ENCODE measurements around the gene UBASH3B.

UBASH3B gene

DNA sequence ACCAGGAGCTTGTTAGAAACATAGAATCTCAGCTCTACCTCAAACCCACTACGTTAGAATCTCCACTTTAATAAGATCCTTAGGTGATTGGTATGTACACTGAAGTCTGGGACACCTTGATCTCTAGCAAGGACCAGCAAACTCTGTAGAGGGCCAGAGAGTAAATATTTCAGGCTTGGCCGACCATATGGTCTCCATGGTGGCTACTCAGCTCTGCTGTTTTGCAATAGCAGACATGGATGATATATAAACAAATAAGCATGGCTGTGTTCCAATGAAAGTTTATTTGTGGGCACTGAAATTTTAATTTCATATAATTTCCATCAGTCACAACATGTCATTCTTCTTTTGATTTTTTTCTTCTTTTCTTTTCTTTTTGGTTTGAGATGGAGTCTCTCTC is 23.9 kb downstream of the UBASH3B start:
- DNase-seq (ENCODE audit: low read depth), result no peak

DNA sequence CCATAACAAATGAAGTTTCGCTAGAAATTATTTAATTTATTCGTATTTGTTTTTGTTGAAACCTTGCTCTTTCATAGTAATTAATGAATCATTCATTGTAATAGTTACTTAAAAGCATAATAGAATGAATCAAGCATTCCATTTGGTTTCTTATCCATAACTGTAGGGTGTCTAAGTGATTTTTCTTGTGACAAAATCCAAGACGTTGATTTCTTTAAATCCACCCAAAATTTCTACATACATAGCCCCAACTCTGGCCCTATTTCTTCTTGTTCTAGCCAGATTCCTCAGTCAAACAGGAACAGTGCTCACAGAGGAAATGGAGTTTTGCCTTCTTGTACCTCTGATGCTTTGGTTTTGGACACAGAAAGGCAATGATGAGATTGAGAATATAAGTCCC is 25.5 kb downstream of the UBASH3B start:
- DNase-seq (ENCODE audit: low read depth), result no peak

DNA sequence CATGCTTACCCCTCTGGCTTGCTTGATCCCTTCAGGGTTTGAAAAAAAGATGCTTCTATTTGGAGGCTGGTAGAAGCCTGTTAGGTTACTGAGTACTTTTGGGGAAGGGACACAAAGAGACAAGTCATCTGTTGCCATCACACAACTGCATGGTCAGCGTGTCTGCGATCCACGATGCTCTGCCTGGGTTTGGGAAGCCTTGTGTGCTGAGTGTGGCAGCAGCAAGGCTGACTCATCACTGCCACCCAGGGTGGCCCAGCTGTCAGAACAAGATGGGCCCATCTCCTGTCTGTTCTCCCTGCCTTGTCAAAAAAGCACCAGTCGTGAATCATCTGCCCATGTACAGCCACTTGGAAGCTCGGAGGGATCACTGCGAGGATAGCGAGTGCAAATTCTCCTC is 26.2 kb downstream of the UBASH3B start:
- no peak for DNase-seq (ENCODE audit: low read depth)

DNA sequence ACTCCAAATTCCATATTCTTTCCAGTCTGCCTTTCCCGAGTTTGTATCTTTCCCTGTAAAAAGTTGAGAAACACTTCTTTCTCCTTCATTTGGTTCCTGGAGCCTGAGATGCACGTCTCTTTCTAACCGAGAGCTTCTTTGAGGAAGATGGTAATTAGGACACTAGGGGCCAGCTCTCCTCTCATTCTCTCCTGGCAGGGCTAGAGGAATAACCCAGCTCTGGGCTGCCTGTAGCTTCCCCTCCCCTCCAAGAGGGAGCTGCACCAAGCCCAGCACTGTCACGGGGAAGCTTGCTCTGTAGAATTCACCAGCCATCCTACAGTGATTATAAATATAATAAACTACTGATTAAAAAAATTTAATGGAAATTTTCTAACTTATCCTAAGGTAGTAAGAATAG is 26.9 kb downstream of the UBASH3B start:
- DNase-seq (ENCODE audit: low read depth), result no peak

DNA sequence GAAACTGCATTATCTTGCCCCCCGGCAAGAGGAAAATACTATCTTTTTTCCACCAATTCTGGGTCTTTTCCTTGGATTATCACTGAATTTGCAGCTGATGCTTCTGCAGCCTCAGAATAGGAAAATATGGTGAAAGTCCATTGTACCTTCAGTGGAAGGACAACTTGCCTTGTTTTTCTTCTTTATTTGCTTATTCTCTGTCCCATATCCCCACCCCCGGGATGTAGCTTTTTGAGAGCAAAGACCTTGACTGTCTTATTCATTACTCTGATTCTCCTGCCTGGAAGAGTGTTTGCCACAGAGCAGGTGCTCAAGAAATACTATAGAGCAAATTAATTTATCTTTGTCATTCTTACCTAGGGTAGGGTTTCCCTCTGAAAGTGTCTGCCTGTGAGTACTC is 29.5 kb downstream of the UBASH3B start:
- DNase-seq (ENCODE audit: low read depth), result no peak

DNA sequence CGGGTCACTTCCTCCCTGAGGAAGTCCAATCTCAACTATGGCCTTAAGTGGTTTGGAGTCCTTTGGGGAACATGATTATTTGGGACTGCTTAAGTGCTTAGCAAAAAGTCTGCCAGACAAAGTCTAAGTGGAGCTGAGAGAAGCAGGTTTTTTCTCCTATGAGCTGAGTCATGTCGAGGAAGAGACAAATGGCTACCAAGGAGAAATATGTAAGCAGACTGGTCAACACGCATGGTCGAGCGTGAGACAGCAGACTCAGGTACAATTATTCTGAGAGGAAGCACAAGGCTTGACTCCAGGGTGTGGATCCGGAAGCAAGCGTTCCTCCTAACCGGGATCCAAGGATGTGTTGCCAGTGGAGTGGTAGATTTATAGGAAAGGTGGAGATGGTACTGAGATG is 30.6 kb downstream of the UBASH3B start:
- no peak for DNase-seq (ENCODE audit: low read depth)

DNA sequence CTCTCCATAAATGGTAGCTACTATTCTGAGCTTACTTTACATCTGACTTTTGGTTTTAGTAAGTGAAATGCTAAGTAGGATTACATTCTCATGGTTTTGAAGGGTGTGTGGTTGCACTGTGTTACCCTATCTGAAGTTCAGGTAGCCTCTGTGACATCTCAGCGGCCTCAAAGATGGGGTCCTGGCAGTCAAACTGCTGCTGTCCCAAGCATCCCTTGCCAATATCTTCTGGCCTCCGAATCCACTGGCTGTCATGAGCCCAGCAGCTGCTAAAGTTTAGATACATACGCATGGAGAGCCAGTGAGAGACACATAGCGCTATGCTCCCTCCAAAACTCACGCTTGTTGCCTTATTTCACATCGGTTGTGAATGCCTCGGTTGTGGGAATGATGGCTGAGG is 34.9 kb downstream of the UBASH3B start:
- DNase-seq (ENCODE audit: low read depth), result no peak

DNA sequence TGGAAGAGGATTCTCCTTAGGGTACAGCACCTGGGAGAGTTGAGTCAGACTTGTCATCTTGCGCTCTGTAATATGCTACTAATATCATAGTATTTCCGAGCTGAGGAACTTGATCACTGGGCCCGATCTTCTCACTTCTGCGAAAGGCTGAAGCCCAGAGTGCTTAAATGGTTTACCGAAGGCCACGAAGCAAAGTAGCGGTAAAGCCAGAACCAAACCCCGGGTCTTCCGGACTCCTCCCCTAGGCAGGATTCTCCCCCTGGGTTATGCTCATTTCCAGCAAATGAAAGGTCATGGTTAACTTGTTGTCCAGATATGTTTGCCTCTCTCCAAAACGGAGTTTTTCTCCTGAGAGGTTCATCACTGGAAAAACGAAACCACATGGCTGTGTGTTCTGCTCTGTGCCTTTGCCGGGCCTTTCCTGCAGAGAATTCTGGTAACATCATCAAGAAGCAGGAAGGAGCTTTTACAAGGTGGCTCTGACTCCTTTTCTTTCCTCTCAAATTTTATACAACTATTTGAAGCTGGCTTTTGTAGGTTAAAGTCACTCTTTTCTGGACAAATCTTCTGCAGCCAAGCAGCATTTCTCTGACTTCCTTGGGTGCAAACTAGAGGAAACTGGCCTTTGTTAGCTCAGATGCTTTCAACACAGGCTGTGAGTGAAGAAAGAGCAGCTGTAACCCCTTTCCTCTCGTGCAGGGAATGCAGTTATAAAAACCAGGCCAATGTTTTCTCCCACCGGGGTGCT is 35.5 kb downstream of the UBASH3B start:
- no peak for DNase-seq (ENCODE audit: low read depth)

DNA sequence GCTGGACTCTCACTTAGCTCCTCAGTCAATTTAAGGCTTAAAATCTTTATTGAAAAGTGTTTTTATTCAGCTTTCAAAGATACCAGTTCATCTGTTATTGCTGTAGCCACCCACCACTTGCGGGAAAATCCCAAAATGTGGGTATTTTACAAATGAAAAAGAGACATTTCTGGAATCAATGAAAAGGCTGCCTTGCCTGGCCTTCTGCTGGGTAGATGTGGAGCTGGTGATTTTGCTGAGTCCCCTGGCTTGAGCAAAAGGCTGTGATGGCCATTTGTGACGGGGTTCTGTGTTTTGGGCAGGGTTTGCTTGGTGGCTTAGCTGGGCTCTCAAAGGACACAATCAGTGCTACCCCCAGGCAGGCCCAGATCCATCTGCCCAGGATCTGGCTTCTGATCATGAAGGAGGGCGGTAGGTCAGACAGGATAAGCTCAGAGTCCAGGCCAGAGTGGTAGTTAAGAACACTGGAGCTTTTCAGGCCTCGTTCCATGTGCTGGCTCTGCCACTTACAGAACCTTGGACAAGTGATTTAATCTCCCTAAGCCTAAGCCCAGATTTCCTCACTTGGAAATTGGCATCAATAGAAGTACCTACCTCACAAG is 36.1 kb downstream of the UBASH3B start:
- no peak for DNase-seq (ENCODE audit: low read depth)

DNA sequence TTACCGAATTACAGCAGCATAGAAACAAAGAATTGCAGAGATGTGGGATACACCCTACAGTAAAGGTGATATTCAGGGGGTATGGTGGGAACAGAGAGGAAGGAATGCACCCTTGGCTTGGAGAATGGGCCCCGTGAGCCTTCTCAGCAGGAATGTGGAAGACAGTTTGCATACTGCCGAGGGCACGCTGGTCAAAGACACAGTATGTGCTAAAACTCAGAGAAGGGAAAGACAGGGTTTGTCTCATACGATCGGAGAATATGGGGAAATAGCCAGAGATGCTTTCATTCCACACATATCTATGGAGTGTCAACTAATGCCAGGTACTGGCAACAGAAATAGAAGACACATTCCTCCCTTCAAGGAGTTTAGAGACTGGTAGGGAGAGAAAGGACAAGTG is 36.9 kb downstream of the UBASH3B start:
- no peak for DNase-seq (ENCODE audit: low read depth)

DNA sequence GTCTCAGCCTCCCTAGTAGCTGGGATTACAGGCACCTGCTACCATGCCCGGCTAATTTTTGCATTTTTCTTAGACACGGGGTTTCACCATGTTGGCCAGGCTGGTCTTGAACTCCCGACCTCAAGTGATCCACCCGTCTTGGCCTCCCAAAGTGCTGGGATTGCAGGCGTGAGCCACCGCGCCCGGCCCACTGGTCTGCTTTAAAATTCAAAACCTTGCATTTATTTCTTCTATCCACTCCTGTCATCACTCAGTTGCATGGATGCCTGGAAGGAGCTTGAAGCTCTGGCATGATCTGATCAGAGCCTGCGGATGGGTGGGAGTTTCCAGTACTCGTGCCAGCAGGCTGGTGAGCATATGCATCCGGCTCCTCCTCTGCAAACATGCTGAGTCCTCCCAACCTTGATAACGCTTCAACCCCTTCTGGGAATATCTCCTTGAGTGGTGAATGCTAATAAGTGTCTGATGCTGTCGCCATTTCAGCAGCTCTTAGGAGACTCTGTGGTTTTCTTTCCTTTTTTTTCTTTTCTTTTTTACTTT is 39.6 kb downstream of the UBASH3B start:
- DNase-seq (ENCODE audit: low read depth), result no peak

DNA sequence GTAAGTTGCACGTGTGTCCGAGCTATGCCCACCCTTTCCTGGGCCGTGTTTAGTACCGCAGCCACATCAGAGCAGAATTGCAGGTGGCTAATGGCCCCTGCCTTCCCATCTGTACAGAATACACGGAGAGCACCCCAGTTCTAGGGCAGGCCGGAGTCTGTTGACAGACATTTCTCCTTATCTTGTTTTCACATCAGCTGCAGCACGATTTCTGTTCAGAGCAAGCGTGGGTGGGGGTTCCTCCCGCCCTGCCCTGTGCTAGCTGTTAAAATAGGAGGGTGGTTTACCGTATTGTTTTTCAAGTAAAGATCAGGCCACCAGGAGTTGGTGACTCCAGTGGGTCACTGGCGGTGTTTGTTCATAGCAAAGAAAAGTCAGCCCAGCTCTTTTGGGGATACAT is 41.1 kb downstream of the UBASH3B start:
- DNase-seq (ENCODE audit: low read depth), result peak; percentile 63

DNA sequence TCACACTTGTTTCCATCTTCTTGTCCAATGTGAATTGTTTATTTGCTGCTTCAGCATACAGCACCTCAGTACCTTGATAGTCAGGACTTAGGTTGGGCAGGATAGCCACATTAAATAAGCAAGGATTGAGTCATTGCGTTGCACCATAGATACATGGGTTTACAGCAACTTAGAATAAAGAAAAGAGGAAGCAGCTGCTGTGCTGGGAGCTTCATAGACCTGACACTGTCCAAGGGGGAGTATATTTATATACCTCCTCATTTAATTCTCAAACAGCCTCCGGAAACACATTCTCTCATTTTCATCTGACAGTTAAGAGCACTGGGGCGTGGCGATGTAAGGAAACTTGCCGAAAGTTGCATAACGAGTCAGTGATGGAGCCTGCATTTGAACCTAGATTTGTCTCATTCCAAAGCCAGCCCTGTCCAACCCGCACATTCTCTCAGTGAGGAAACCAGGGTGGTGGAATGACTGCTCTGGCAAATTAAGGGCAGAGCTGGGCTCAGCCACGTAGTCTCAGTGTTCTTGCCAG is 42.2 kb downstream of the UBASH3B start:
- no peak for DNase-seq (ENCODE audit: low read depth)

DNA sequence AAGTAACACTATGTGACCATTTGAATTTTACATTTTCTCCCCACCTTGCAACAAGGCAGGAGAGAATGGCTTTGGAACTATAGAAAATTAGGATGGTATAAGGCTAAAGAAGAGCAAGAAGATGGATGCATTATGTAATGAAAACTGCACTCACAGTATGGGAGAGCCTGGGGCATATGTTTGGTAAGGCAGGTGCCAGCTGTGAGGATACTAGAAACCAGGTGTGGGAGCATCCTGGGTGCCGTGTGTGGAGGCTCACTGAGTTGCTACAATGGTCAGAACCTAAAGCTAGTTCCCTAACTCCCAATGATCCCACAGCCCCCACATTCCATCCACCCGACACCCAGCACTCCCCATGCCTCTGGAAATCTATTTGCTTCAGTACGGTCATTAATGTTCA is 42.9 kb downstream of the UBASH3B start:
- no peak for DNase-seq (ENCODE audit: low read depth)

DNA sequence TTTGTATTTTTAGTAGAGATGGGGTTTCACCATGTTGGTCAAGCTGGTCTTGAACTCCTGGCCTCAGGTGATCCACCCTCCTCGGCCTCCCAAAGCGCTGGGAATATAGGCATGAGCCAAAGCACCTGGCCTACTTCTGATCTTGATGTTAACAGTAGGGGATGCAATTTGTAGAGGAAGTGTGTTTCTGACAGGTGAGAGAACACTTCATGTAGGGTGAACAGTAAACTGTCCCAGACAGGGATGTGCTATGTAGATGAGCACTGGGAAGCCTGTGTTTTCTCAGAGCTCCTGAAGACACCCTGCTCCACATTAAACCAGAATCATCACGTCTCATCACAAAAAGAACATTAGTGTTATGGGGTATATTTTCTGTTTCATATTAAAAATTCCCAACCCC is 45.1 kb downstream of the UBASH3B start:
- no peak for DNase-seq (ENCODE audit: low read depth)

DNA sequence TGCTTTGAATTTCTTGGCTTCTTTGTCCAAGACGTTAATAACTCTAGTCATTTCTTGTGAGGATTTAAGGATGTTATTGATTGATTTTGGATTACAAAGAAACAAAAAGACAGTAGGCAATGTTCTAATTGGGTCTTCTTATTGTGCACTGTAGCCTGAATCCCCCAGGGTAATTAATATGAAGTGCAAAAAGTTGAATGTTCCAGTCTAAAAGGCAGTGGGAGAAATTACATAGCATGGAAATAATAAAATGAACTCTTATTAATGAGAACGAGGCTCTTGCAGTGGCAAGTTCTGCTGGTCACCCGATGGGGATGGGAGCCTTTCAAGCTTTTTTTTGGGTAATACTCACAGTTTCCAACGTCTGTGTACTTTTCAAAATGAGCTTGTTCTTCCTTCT is 45.6 kb downstream of the UBASH3B start:
- DNase-seq (ENCODE audit: low read depth), result no peak

DNA sequence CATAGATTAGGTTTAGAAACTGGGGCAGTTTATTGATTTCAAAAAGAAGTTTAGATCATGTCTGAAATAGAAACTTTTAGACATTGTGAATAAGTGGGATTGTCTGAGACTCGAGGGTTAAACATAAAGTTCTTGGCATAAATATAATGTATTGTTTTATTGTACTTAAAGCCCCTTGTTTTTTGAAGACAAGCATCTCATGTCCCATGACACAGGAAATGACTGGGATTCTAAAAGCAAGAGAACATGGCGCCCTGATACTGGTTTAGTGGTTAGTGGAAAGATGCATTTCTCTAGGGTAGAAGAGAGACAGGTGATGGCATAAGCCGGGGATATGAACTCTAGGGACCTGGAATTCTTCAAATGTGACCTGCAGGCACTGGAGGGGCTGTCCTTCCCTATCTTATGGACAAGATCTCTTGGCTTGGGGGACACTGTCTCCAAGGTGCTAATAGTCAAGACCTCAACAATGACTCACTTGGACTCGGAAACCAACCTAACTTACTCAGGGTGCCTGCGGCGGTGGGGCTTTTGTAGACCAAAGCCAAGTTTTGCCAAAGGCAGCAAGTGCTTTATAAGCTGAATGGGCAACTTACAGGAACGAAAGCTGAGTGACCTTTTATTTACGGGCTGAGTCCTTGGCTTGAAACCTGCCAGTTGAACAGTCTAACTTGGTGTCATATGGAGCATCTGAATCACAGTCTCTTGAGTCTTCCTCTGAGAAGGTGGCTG is 48.2 kb downstream of the UBASH3B start:
- no peak for DNase-seq (ENCODE audit: low read depth)

DNA sequence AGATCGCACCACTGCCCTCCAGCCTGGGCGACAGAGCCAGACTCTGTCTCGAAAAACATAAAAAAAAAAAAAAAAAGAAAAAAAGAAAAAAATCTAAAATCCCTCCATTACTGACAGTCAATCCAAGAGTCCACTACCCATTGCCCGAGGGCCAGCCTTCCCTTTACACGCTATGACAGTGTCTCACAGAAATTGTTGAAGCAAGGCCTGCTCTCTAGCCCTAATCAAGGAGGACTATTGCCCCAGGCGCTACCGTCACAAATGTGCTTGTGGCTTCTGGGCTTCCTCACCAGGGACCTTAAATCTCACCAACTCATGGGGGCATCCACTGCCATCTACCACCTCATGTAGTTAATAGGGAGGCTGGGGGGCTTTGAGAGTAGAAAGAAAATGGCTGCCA is 49.9 kb downstream of the UBASH3B start:
- no peak for DNase-seq (ENCODE audit: low read depth)

DNA sequence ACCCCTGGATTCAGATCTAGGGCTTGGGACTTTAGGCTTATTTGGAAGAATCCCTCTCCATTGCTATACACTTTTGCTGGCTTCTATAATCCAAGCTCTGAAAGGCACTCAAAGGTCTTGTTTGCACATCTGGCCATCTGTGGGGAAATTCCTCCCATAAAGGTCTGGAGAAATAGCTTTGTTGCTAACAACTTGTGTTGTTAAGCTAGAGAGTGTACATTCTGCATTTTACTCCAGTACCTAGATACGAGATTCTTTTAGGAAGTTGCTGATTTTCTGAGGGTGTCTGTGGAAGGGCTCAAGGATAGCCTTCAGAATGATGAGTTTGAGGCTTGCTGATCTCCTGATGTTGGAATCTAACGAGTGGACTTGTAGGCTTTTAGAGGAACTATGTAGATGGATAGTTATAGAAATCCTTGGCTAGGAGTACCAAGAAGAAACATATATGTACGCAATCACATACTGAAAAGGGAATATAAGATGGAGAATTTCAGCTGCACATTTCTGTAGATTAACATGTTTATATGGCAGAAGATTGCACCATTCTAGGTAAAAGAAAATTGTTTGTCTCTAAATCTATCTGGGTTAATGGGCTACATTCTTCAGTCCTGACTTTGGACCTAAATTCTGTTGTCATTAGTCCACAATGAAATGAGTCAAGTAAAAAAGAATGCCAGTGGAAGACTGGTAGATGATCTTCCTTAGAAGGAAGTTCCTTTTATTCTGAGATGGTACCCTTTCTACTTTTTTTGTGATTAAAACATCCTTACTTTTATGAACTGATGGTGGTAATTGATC is 51.0 kb downstream of the UBASH3B start:
- no peak for DNase-seq (ENCODE audit: low read depth)

DNA sequence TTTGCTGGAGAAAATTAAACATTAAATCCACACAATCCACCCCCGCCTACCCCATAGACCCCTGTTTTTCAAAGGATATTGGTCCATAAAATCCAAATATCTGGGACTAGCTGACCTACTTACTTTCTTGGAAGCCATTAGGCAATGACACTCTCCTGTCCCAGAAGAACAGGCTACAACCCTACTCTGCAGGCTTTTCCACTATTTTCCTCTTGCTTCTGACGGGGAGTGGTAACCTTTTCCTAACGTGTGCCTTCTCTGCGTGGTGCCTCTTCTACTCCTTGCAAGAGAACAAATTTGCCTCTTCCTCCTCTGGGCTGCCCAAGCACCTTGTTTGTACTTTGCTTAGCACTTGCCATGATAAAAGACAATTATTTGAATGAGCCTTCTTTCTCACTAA is 51.6 kb downstream of the UBASH3B start:
- DNase-seq (ENCODE audit: low read depth), result no peak

DNA sequence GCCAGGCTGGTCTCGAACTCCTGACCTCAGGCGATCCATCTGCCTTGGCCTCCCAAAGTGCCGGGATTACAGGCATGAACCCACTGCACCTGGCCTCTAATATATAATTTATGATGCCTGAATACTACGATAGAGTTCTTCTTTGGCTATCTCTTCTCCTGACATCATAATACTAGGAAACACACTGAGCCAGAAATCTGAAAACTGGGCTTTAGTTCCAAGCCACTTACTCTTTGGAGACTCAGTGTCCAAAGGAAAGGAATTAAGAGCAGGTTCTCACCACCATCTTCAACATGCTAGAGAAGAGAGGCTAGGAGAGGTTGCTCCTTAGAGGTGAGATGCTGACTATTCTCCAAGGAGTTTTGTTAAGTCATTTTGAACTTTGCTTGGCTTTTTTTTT is 52.4 kb downstream of the UBASH3B start:
- no peak for DNase-seq (ENCODE audit: low read depth)
